ENCODE measurements around the gene SRR.
"Not testable (repeated sequence)": the region's sequence is repeated elsewhere in the genome, so short reads cannot be mapped to it uniquely, and the experiment has no call there.

Gene SRR

DNA sequence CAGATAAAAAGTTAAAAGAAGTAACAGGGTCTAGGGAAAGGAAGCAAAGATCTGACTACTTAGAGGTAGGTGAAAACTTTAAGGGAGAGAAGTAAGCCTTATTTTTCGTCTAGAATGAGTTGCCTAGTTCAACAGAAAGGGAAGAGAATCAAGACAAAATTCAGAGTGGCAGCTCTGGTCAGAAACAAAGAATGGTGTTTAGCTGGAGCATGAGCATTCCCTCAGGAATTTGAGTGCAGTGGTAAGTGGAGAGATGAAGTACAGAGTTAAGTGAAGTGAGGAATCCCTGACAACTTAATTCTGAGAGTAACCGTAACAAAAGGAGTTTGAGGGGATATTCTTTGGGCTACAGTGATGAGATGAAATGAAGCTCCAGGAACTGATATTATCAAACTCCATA, 11.7 kb upstream of the SRR start:
- DNase-seq: no peak

DNA sequence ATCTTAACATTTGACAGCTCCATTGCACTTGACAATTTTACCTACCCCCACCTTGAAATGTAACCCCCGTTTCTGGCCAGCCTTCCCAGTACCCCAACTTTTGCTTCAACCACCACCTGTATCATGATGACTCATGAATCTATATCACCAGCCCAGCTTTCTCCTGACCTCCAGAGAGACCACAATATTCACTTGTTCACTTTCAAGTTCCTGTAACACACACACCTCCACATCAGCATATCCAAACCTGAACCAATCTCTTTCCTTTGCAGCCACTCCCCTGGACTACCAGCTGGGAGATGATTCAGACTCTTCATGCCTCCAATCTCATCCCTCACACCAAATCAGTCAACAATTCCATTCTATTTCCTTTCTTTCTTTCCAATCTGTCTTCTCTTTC, 8.2 kb upstream of the SRR start:
- no peak for DNase-seq

DNA sequence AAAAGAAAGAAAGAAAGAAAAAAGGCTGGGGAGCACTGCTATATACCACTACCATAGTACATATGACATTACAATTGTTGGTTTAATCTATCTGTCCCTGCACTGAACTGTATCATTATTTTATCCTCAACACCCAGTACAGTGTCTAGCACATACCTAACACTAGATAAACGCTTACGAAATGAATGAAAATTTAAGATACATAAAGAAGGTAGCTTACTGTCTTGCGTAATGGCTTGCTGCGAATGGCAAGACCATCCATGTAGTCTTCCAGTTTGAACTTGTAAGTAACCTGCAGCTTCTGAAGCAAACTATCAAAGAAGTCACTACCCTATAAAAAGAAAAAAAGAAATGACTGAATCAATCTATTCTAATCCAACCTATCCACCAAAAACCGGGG, 6.7 kb upstream of the SRR start:
- DNase-seq: no peak

DNA sequence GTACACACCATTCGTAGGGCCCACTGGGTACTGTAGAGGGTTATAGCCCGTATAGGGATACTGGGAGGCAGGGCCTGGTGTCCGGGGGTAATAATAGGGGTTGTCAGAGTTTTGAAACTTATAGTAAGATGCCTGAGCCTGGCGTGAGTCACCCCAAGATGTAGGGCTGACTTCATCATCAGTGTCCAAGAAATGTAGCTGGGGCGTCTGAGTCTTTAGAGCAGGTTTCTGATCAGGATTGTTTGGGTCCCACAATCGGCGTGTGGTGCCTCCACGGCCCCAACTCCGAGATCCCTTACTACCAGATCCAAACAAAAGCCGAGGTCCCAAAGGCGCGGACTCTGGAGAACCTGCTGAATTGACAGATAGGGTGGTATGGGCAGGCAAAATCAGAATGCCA, 4.6 kb upstream of the SRR start:
- DNase-seq: no peak

DNA sequence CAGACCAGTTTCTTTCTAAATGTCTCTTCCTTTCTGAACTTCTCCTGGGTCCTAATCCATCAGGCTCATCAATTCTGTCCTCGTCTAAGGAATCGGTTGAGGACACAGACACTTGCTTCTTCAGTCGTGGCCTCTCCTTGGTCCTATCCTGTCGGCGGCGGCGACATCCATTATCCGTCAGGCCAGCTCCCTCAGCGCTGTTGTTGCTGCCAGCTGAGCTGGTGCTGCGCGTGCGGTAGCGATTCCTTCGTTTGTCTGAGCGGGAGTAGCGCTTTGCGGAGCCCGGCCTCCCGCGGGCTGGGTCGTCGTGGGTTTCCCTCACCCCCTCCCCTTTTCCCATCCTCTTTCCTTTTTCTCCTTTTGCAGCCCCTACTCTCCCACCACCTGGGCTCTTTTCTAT, 4.0 kb upstream of the SRR start:
- no peak for DNase-seq

DNA sequence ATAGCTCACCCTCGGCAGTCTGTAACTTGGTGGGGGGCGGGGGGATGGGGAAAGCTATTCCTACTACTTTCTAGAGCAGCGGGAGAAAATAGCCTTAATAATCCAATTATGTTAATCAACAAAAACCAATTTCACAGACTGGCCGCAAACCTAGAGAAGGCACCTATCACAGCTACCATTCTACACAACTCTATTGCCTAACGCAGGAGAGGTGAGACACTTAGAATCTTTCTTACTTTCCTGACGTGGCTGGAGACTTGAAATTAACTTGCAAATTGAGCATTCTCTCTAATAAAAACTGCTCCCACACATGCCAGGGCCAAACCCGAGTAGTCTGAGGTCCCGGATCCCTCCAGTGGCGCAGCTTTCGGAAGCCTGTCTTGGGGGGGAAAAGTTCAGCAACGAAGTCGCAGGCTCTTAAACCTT, 959 bp upstream of the SRR start:
- DNase-seq: no peak

DNA sequence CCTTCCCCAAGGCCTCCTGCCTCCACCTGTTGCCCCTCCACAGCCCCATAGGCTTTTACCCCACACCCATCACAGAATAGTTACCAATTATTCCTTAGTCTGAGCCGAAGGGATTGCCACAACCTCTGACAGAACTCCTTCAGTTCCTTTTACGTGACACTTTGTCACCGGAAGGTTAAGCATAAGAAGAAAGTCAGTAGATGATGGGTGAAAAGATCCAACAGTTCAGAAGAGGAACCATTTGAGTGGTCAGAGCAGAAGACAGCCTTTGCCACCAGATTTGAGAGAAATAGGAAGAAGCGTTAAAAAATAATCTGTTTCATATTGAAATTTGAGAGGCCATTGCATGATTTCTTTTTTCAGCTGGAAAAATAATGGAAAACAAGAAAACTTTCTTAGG, 1.2 kb downstream of the SRR start:
- no peak for DNase-seq

DNA sequence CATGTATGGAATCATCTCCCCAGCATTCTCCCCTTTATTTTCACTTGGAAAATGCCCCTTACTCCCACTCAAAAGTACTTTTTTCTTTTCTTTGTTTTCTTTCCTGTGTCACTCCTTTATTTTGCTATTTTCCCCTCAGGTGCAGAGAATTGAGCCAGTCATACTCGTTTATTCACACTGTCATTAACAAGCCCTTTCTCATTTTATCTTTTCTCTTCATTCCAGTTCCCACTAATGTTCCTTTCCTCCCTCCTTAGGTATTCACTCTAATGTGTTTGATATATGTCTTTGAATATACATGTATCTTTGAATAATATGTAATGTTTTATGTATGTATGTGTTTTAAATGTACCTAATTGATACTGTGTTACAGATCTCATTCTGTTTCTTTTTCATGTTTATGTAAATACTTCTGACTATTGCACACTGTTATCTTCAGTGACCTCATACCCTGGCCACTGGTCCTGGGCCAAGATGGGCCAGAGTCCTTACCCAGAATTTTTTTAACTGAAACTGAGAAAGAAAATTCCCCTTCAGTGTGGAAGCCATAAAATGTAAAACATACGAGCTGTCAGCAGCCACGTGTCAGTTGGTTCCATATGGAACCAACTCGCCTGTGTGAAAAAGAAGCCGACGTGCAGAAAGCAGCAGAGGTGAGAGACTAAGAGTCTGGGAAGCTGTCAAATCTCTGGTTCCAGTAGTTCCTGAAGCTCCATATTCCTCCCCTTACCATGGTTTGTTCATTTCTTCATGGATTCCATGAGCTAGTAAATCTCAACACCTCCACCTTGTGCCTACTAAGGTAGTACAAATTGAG, 5.8 kb downstream of the SRR start:
- no peak for DNase-seq

DNA sequence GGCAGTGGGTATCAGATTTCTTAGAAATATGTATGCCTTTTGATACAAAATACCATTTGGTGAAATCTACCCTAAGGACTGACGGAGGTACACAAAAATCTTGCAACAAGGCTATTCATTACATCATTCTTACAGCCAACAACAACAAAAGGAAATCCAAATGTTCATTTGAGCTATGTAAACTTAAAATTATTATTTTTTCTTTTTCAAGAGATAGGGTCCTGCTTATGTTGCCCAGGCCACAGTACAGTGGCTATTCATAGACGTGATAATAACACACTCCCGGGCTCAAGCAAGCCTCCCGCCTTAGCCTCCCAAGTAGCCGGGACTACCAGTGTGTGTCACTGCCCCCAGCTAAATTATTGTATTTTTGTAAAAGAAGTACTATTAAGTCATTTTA, 9.0 kb downstream of the SRR start:
- DNase-seq: no peak

DNA sequence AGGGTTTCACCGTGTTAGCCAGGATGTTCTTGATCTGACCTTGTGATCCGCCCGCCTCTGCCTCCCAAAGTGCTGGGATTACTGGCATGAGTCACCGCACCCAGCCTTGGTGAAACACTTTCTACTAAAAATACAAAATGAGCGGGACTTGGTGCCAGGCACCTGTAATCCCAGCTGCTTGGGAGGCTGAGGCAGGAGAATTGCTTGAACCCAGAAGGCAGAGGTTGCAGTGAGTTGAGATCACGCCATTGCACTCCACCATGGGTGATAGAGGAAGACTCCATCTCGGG, 13.1 kb downstream of the SRR start:
- DNase-seq: not testable (repeated sequence)

DNA sequence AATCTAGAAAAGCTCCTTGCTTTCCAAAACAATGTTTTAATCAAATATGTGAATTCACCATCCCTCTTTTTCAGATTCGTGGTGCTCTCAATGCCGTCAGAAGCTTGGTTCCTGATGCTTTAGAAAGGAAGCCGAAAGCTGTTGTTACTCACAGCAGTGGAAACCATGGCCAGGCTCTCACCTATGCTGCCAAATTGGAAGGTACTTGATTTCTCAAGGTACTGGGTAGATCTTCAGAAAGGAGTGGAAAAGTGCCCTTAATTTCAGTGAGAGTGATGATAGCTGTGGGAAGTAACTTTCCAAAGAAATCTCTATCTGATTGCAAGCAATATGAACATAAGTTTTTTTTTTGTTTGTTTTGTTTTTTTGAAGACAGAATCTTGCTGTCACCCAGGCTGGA, 14.0 kb downstream of the SRR start:
- DNase-seq: no peak

DNA sequence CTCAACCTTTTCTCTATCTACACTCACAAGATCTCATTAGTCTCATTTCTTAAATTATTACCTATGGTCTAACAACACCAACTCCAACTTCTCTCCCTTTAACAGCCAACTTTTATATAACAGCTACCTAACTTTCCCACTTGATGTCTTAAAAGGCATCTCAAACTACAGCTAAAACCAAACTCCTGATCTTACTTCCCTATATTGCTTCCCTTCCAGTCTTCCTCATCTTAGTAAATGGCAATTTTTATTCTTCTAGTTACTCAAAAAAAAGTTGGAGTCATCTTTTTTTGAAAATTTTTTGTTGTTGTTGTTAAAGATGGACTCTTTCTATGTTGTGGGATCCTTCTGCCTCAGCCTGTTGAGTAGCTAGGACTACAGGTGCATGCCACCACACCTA, 15.3 kb downstream of the SRR start:
- no peak for DNase-seq

DNA sequence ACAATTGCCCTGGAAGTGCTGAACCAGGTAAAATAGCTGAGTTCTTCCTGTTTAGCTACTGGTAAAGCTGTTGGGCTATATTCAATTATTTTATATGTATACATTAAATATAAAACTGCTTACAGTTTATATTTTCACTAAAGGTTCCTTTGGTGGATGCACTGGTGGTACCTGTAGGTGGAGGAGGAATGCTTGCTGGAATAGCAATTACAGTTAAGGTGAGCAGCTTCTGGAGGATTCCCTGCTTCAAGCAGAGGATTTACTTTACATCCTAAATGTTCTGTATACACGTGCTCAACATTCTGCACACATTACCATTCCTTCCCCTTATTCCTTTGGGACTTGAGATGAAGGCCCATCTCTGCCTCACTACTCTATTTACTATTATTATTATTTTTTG, 17.6 kb downstream of the SRR start:
- no peak for DNase-seq

DNA sequence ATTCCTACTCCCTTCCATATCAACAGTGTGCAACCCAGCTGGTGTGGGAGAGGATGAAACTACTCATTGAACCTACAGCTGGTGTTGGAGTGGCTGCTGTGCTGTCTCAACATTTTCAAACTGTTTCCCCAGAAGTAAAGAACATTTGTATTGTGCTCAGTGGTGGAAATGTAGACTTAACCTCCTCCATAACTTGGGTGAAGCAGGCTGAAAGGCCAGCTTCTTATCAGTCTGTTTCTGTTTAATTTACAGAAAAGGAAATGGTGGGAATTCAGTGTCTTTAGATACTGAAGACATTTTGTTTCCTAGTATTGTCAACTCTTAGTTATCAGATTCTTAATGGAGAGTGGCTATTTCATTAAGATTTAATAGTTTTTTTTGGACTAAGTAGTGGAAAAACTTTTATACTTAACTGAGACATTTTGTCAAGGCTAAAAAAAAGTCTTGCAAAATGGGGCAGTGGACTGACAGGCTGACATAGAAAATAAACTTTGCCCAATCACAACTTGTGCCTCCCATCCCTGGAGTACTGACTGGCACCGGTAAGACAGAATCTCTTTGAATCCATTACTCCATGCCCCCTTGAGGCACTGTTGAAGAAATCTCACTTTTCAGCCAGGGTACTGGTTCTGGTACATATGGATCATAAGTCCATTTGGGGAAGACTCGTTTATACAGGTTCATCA, 20.0 kb downstream of the SRR start:
- DNase-seq: no peak

DNA sequence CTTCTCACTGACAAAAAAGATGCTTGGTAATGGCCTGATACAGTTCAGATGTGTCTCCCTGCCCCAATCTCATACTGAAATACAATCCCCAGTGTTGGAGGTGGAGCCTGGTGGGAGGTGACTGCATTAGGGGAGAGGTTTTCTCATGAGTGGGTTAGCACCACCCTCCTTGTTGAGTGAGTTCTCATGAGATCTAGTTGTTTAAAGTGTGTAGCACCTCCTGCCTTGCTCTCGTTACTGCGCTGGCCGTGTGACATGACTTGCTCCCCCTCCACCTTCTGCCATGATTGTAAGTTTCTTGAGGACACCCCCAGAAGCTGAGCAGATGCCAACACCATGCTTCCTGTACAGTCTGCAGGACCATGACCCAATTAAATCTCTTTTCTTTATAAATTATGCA, 27.6 kb downstream of the SRR start:
- DNase-seq: no peak

DNA sequence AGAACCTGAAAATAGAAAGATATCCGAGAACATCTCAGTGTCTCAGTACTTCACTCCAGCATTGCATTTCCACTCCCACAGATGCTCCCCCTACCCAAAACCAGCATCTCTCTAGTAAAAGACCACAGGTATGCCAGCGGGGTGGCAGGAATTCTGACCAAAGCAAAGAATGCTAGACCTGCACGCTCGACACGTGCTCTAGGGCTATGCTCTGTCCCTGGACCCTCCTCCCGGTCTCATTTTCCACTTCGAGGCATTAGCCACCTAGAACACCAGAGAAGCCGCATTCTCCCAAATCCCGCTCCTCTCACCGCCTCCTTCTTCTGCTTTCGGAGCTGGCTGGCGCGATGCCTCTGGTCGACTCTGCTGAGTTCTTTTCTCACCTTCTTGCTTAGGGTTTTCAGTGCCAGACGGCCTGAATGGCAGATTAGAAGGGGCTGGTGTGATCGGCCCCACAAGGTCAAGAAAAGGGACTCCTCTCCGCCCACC, 32.0 kb downstream of the SRR start:
- no peak for DNase-seq

DNA sequence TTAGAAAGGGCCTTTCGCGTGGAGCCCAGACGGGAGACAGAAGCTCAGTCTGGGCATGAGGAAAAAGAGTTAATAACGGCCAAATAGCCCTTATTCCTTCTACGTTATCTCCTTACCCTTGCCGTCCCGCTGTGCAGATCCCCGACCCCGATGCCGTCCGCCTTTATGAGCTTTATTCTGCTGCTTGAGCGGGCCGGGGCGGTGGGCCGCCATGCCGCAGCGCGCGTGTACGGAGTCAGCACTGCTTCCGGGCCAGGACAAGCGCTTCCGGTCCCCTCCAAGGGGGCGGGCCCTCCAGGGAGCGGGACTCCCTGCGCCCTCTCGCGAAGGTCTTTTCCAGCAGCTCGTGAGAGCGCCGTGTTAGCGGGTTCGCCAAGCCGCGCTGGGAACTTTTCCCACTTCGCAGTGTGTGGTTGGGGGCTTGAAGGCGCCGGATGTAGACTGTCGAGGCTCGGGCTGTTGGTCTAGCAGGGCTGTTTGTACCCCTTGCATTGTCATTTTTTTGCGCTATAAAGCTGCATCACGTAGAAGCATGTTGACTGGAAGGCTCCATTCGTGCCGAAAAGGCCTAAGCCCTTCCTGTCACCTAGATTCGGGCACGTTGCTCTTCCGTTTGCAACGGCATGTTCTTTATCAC, 32.6 kb downstream of the SRR start, which contains the start of gene TSR1:
TSS of gene TSR1 (minus strand) at position 243 of the 637 bp plus-strand sequence. CDS start at position 213, 30 bp downstream.
- DNase-seq: peak; percentile 76

DNA sequence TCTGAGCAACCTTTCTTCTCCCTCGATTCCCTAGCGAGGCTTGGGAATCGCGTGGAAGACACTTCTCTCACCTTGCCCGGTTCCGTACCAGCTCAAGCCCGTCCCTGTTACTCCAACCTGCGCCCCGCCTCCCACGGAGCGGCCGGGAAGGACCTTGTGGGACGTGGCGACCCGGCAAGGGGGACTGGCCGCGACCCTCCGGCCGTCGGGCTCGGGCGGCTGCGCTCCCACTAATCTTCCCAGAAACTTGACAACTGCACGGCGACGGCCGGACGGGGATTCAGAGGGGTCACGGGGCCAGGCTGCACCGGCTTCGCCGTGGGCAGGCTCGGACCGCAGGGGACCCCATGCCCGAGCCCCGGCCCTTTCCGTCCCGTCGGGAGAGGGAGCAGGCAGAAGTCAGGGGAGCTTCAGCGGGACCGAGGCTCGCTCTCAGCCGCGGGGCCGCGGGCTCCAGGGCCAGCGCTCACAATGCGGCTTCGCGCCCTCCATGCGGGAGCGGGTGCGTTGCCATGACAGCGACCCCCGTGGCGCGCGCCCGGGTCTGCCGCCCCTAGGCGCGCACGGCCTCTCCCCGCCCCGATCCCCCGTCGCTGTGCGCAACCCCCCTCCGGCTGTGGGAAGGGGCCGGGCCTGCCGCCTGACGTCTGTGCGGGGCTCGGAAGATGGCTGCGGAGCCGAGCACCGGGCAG, 33.2 kb downstream of the SRR start, which contains the start of gene SGSM2:
TSS of gene SGSM2 (plus strand) at position 650 of the 692 bp plus-strand sequence. CDS start 188 bp downstream, outside the sequence.
- DNase-seq: peak; percentile 56

DNA sequence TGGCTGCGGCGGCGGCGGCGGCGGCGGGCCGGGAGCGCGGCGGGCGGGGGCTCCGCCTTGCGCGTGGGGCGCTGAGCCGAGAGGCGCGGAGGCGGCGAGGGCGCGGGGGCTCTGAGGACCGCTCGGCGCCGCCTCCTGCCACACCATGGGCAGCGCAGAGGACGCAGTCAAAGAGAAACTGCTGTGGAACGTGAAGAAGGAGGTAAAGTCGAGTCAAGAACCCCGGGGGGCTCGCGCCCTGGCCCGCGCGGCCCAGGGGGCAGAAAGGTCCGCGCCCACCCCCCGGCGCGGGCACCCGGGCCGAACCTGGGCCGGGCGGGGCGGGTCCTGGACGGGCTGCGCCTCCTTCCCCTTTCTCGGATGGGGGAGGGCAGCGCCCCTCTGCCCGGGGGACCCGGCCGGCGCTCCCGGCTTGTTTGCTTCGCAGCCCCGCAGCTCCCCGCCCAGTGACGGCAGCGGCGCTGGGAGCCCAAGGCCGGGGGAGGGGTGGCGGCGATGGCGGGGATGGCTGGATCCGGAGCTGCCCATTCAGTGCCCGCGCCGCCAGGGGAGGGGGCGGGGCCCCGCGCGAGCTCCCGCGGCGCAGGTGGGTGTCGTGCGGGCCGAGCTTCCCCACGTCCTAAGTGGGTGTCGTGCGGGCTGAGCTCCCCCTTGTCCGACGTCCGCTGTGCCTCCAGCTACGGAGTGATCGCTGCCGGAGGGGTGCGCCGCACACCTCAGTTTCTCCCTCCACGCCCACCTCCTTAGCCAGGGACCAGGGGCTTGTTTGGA, 34.0 kb downstream of the SRR start:
- peak; percentile 9 for DNase-seq

DNA sequence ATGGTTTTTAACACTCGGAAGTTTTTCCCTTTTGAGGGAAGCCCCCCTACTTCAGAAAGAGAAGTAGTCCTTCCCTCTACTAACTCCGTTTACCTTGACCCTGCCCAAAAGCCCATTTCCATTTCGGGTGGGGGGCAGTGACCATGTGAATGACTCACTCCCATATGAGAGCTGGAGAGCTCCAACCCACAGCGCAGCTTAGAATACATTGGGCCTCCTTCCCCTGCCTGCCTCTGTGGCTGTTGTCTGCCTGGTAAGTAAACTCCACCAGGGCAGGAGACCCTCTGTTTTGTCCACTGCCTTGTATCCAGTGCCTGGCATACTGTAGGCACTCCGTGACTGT, 34.5 kb downstream of the SRR start:
- no peak for DNase-seq

DNA sequence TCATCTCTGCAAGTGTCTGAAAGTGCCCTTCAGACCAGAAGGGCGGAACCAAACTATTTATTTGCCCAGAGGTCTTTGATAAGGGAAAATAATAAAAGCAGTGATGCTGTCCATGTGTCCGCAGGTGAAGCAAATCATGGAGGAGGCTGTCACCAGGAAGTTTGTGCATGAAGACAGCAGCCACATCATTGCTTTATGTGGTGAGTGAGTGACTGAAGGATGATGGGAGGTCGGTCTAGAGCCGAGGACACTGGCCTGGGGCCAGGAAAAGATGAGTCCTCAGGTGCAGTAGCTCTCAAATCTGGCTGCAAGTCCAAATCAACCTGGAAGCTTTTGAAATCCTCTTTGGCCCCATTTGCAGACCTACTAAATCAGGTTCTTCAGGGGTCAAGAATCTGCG, 39.7 kb downstream of the SRR start:
- no peak for DNase-seq

DNA sequence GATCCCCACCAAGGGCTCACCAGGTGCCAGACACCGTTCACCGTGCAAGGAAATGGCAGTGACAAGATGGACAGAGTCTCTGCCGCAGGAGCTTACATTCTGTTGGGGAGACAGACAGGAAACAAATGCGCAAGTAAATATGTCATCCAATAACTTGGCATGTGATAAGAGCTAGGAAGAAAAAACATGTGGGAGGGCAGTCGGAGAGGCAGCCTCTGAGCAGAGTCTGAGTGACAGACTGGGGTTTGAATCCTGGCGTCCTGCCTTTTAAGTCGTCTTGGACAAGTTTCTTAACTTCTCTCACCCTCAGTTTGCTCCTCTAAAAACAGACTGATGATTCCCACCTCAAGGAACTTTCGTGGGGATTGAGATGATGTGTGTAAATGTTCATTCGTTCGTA, 40.8 kb downstream of the SRR start:
- no peak for DNase-seq

DNA sequence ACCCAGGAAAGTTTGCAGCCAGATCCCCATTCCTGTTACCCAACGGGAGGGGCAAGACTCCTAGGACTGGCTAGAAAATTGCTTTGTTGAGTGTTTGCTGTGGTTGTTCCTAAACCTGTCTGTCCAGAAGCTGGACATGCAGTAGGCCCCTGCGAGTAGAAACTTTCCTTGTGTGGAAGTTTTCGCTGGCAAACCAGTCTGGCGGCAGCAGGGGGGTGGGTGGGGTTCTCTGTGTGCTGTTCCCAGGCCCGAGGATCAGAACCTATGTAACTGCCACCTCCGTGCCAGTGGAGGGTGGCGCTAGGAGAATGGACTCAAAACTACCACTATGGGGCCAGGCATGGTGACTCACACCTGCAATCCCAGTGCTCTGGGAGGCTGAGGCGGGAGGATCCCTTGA, 42.7 kb downstream of the SRR start:
- no peak for DNase-seq

All from COR-L47 (cell line).